Adrenal gland (tissue), 5 donors: Measurements from ENCODE around the gene HSF2BP.

Experiments
- CTCF ChIP-seq, 6 experiments: fragments of 450-650 bp in 4 of 6; fragments of 200-600 bp in 2 of 6; sonication (generic) in 1 of 6; IDR thresholded peaks; 1 replicate in 5 of 6; 2 replicates in 1 of 6; pipeline versions ENCODE4 v1.5.1 to v1.8.0; 2016 to 2021; ENCODE audit warnings: antibody characterized with exemption in 6 of 6, mild to moderate bottlenecking in 2 of 6, moderate library complexity in 1 of 6
- POLR2A ChIP-seq, 2 donors: fragments of 450-650 bp; IDR thresholded peaks; one replicate each; pipeline ENCODE4 v1.6.1; 2017; ENCODE audit warnings: antibody characterized with exemption in 2 of 2, mild to moderate bottlenecking in 2 of 2, moderate library complexity in 1 of 2
- donor health status: DM: no; HTN: no; CAD: no.

GRCh38 chr21:43622796-43623195 is 36.5 kb downstream of the HSF2BP start:
- TF ChIP-seq CTCF (IDR thresholded peaks at IDR 0.05) = no peak
- TF ChIP-seq POLR2A (IDR thresholded peaks at IDR 0.05) = no peak
